BLaER1 treated with 17β-estradiol and CSF1 and Interleukin-3, amounts not matched to agents 10 nM and 100 nM (cell line): ENCODE results near the gene GNAS.

ENCODE experiments used
- H3K27ac ChIP-seq, 11 experiments: shearing (Covaris generic); formaldehyde crosslinking; 2 replicates each; pipeline ENCODE4 v1.8.1; 2022
- H3K27me3 ChIP-seq, 11 experiments: shearing (Covaris generic); formaldehyde crosslinking; 2 replicates each; pipeline ENCODE4 v1.8.1; 2022
- H3K36me3 ChIP-seq, 11 experiments: shearing (Covaris generic); formaldehyde crosslinking; 2 replicates each; pipeline ENCODE4 v1.8.1; 2022
- H3K4me1 ChIP-seq, 10 experiments: shearing (Covaris generic); formaldehyde crosslinking; 2 replicates each; pipeline ENCODE4 v1.8.1; 2022
- H3K4me2 ChIP-seq, 11 experiments: shearing (Covaris generic); formaldehyde crosslinking; 2 replicates each; pipeline ENCODE4 v1.8.1; 2022
- H3K4me3 ChIP-seq, 10 experiments: shearing (Covaris generic); formaldehyde crosslinking; 2 replicates each; pipeline ENCODE4 v1.8.1; 2022
- H3K9ac ChIP-seq, 11 experiments: shearing (Covaris generic); formaldehyde crosslinking; 2 replicates each; pipeline ENCODE4 v1.8.1; 2022
- H3K9me3 ChIP-seq, 11 experiments: shearing (Covaris generic); formaldehyde crosslinking; replicated peaks in 1 of 11; 2 replicates each; pipeline ENCODE4 v1.8.1; 2022
- H4K20me1 ChIP-seq, 11 experiments: shearing (Covaris generic); formaldehyde crosslinking; 2 replicates each; pipeline ENCODE4 v1.8.1; 2022
- Cebpa-rat ChIP-seq, 11 experiments: shearing (Covaris generic); IDR thresholded peaks; 2 replicates each; pipeline ENCODE4 v1.8.1; 2022

GNAS gene

DNA sequence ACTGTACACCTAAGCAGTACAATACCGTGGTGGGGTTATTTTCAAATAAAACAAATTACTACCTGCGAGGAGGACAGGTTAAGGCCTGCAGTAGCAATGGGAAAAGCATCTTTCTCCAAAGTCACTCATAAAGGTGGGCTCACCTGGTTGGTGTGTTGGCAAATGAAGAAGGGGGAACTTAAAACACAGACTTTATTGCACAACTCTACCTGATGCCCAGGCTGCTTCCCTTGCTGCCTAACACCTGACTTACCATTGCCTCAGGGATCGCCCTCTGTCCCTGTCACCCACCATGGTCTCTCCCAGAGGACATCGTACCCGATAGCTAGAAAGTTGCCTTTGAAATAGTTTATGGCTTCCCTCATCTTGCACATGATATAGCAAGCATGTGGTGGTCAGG lies 53.6 kb downstream of the GNAS start:
- H3K9ac ChIP-seq, result peak overlapping the region in 10 of 11 experiments; percentile 28 to 93 (median 88); a peak in 17 of 22 replicates
- peak overlapping the region; percentile 74 to 95 (median 89) for H3K4me2 ChIP-seq
- H3K4me1 ChIP-seq, result peaks cover 76 to 95% (median 89%) of the 10 kb centered on the region in 10 experiments
- H3K4me3 ChIP-seq, result peak overlapping the region in 7 of 10 experiments; percentile 32 to 65 (median 55); a peak in 11 of 20 replicates
- peaks cover 24 to 92% (median 29%) of the 10 kb centered on the region in 11 experiments; a peak in 21 of 22 replicates for H4K20me1 ChIP-seq
- peak overlapping the region in 10 of 11 experiments; percentile 94 to 99 (median 98); a peak in 20 of 22 replicates for H3K27ac ChIP-seq
- H3K9me3 ChIP-seq, result peaks cover 0 to 6% (median 0%) of the 10 kb centered on the region in 11 experiments; a peak in 1 of 22 replicates
- H3K27me3 ChIP-seq, result no peaks in the 10 kb centered on the region
- peak in 3 of 11 experiments; percentile 24 to 61 (median 58); a peak in 2 of 22 replicates for TF ChIP-seq Cebpa-rat (IDR thresholded peaks at IDR 0.05)
- H3K36me3 ChIP-seq, result peaks cover 76 to 91% (median 88%) of the 10 kb centered on the region in 11 experiments

GRCh38 chr20:58906894-58907293 lies 54.4 kb downstream of the GNAS start:
- H3K27ac ChIP-seq, result peak overlapping the region; percentile 94 to 99 (median 97)

DNA sequence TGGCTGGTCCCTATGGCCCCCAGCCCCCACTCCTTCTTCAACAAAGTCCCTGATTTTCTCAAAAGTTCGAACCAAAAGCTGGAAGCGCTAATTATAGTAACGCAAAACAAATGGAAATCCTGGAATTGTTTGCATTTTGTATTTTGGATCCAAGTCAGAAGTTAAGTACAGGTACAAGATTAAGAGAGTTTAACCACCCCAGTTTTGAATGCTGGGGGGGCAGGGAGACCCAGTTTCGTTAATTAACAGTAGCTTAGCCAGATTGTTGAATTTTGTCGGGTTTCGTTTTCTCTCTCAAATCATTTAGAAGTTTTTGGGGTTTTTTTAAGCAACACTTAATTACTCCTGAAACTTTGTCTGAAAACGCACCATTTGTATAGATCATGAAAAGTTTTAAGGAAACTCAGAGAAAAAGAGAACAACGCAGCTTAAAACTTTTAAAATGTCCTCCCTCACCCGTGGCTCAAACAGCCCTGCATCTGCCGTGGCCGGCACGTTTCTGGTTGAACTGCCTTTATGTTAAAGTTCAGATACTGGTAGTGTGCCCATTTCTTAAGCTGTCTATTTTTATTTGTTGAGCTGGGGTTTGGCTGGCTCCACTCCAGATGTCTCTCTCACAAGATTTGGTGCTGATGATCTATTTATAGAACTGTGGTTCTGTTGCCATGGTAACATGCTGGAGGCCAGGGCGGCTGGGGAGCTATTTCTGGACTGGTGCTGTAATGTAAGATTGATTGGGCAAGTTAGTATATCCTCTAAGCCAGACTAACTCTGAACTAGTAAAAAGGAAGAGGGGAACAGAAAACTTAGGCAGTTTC lies 55.0 kb downstream of the GNAS start:
- Histone ChIP-seq H3K36me3 (peaks cover 80 to 92% (median 88%) of the 10 kb centered on the region in 11 experiments), H3K4me2 (peak overlapping the region; percentile 74 to 95 (median 89))

More at GRCh38 chr20:58906894-58907293, 54.4 kb downstream of the GNAS start:
- Histone ChIP-seq H3K4me3 (peak overlapping the region; percentile 28 to 65 (median 50); a peak in 19 of 20 replicates), H3K27me3 (no peaks in the 10 kb centered on the region), H3K4me2 (peak overlapping the region; percentile 74 to 95 (median 89)), H3K4me1 (peaks cover 76 to 95% (median 94%) of the 10 kb centered on the region in 10 experiments), H3K36me3 (peaks cover 80 to 92% (median 89%) of the 10 kb centered on the region in 11 experiments), H4K20me1 (peaks cover 19 to 85% (median 22%) of the 10 kb centered on the region in 11 experiments; a peak in 20 of 22 replicates), H3K9me3 (peaks cover 0 to 6% (median 0%) of the 10 kb centered on the region in 11 experiments; a peak in 1 of 22 replicates), H3K9ac (peak overlapping the region; percentile 86 to 95 (median 88))
- TF ChIP-seq Cebpa-rat (IDR thresholded peaks at IDR 0.05), result peak in 2 of 11 experiments; percentile 48 to 64; a peak in 3 of 22 replicates

GRCh38 chr20:58908221-58908620 lies 55.7 kb downstream of the GNAS start:
- TF ChIP-seq Cebpa-rat (IDR thresholded peaks at IDR 0.05), result 0 out of 22 replicates have a peak, but pooled peaks of 1 of the 11 experiments have one; percentile 6
- no peaks in the 10 kb centered on the region for H3K27me3 ChIP-seq
- H3K4me2 ChIP-seq, result peak overlapping the region; percentile 74 to 95 (median 88)
- peak overlapping the region; percentile 94 to 99 (median 97) for H3K27ac ChIP-seq
- peaks cover 0 to 6% (median 0%) of the 10 kb centered on the region in 11 experiments; a peak in 1 of 22 replicates for H3K9me3 ChIP-seq
- H3K4me1 ChIP-seq, result peaks cover 72 to 93% (median 85%) of the 10 kb centered on the region in 10 experiments
- H3K4me3 ChIP-seq, result peak overlapping the region in 9 of 10 experiments; percentile 21 to 48 (median 33); a peak in 14 of 20 replicates
- H4K20me1 ChIP-seq, result peaks cover 5 to 72% (median 8%) of the 10 kb centered on the region in 11 experiments; a peak in 19 of 22 replicates
- peaks cover 73 to 90% (median 84%) of the 10 kb centered on the region in 11 experiments for H3K36me3 ChIP-seq
- H3K9ac ChIP-seq, result peak overlapping the region; percentile 86 to 95 (median 88)

More for the DNA sequence above, 55.0 kb downstream of the GNAS start:
- H3K9me3 ChIP-seq, result peaks cover 0 to 6% (median 0%) of the 10 kb centered on the region in 11 experiments; a peak in 1 of 22 replicates
- TF ChIP-seq Cebpa-rat (IDR thresholded peaks at IDR 0.05), result peak; percentile 73 to 98 (median 96)
- H3K9ac ChIP-seq, result peak overlapping the region; percentile 86 to 95 (median 88)
- H3K27ac ChIP-seq, result peak overlapping the region; percentile 94 to 99 (median 97)
- H3K4me3 ChIP-seq, result peak overlapping the region; percentile 28 to 65 (median 50); a peak in 19 of 20 replicates
- H4K20me1 ChIP-seq, result peaks cover 12 to 79% (median 15%) of the 10 kb centered on the region in 11 experiments; a peak in 20 of 22 replicates
- no peaks in the 10 kb centered on the region for H3K27me3 ChIP-seq
- H3K4me1 ChIP-seq, result peaks cover 76 to 95% (median 92%) of the 10 kb centered on the region in 10 experiments

DNA sequence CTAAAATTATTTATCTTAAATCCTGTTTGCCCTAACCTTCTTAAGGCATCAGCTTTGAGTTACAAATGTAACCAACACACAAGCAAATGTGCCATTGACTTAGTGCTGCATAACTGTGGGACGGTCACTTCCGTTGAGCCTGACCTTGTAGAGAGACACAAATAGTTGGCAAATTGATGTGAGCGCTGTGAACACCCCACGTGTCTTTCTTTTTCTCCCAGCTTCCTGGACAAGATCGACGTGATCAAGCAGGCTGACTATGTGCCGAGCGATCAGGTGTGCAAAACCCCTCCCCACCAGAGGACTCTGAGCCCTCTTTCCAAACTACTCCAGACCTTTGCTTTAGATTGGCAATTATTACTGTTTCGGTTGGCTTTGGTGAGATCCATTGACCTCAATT lies 56.4 kb downstream of the GNAS start:
- Histone ChIP-seq H4K20me1 (peaks cover 0 to 65% (median 1%) of the 10 kb centered on the region in 11 experiments; a peak in 7 of 22 replicates), H3K27me3 (no peaks in the 10 kb centered on the region), H3K4me2 (peak overlapping the region; percentile 74 to 95 (median 88)), H3K4me1 (peaks cover 64 to 86% (median 79%) of the 10 kb centered on the region in 10 experiments), H3K36me3 (peaks cover 66 to 83% (median 77%) of the 10 kb centered on the region in 11 experiments), H3K9me3 (peaks cover 0 to 6% (median 0%) of the 10 kb centered on the region in 11 experiments; a peak in 1 of 22 replicates), H3K4me3 (peak overlapping the region in 8 of 10 experiments; percentile 21 to 48 (median 32); a peak in 7 of 20 replicates), H3K9ac (peak overlapping the region; percentile 86 to 95 (median 88)), H3K27ac (peak overlapping the region; percentile 94 to 99 (median 97); a peak in 21 of 22 replicates)
- no peak for TF ChIP-seq Cebpa-rat (IDR thresholded peaks at IDR 0.05)

- peak overlapping the region; percentile 74 to 95 (median 88); a peak in 21 of 22 replicates for H3K4me2 ChIP-seq
Observed at GRCh38 chr20:58909585-58909984, 57.1 kb downstream of the GNAS start.

DNA sequence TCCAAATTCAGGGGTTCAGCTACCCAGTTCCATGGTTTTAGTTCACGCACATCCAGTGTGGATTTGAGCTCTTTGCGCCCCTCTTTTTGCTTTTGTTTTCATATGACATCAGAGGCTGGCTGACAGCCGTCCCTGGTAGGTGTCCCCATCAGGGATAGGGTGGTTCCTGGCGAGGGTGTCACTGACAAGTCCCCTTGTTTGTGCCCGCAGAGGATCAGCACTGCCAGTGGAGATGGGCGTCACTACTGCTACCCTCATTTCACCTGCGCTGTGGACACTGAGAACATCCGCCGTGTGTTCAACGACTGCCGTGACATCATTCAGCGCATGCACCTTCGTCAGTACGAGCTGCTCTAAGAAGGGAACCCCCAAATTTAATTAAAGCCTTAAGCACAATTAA lies 58.0 kb downstream of the GNAS start:
- Histone ChIP-seq H4K20me1 (peaks cover 0 to 49% (median 0%) of the 10 kb centered on the region in 11 experiments; a peak in 2 of 22 replicates), H3K9ac (peak overlapping the region in 7 of 11 experiments; percentile 23 to 90 (median 34); a peak in 6 of 22 replicates)

More at GRCh38 chr20:58909585-58909984, 57.1 kb downstream of the GNAS start:
- H3K36me3 ChIP-seq, result peaks cover 59 to 77% (median 70%) of the 10 kb centered on the region in 11 experiments
- peaks cover 0 to 6% (median 0%) of the 10 kb centered on the region in 11 experiments; a peak in 1 of 22 replicates for H3K9me3 ChIP-seq
- H4K20me1 ChIP-seq, result peaks cover 0 to 58% (median 0%) of the 10 kb centered on the region in 11 experiments; a peak in 2 of 22 replicates
- H3K27ac ChIP-seq, result peak overlapping the region in 10 of 11 experiments; percentile 94 to 99 (median 98); a peak in 20 of 22 replicates
- H3K27me3 ChIP-seq, result no peaks in the 10 kb centered on the region
- no peak overlapping the region; a peak in 1 of 20 replicates for H3K4me3 ChIP-seq
- peaks cover 60 to 83% (median 74%) of the 10 kb centered on the region in 10 experiments for H3K4me1 ChIP-seq
- no peak for TF ChIP-seq Cebpa-rat (IDR thresholded peaks at IDR 0.05)
- peak overlapping the region in 7 of 11 experiments; percentile 86 to 93 (median 88); a peak in 14 of 22 replicates for H3K9ac ChIP-seq

More for the DNA sequence above, 58.0 kb downstream of the GNAS start:
- Histone ChIP-seq H3K27me3 (no peaks in the 10 kb centered on the region), H3K9me3 (peaks cover 0 to 6% (median 0%) of the 10 kb centered on the region in 11 experiments; a peak in 1 of 22 replicates), H3K4me1 (peaks cover 52 to 81% (median 70%) of the 10 kb centered on the region in 10 experiments), H3K4me3 (peak overlapping the region in 1 of 10 experiments; percentile 16; a peak in 1 of 20 replicates), H3K36me3 (peaks cover 51 to 68% (median 61%) of the 10 kb centered on the region in 11 experiments), H3K27ac (peak overlapping the region in 10 of 11 experiments; percentile 10 to 99 (median 97); a peak in 19 of 22 replicates), H3K4me2 (peak overlapping the region; percentile 3 to 94 (median 86); a peak in 19 of 22 replicates)
- no peak for TF ChIP-seq Cebpa-rat (IDR thresholded peaks at IDR 0.05)
